K562 (cell line): ENCODE results near the gene ZNF358. TPM values are rescaled to one million over a fixed set of nuclear protein-coding genes. Genes with fewer than 3 reads are reported as not detected.

Experiments
- ATAC-seq: fragments of 200-7000 bp; cut with Tn5 transposase; 3 replicates; pipeline ENCODE4 v1.9.1; 2020; ENCODE audit warnings: moderate library complexity
- BruUV-seq: library from RNA; stranded (reverse); fragments of 400-500 nt; replicated peaks from 2 replicates; lab custom pipeline; 2021; lab: Mats Ljungman, UMichigan
- CTCF ChIA-PET: fragments of 300-600 bp; formaldehyde crosslinking; extraction: SDS; loops from one replicate; lab custom pipeline; 2021; ENCODE audit warnings: low intra/inter-chr PET ratio; lab: Yijun Ruan, JAX
- POLR2A ChIA-PET: fragments of 300-600, 350-650 bp; sonication (Branson Sonifier 250); formaldehyde crosslinking; extraction: SDS; loops from one replicate; lab custom pipeline; 2021; ENCODE audit warnings: antibody characterized with exemption, inconsistent platforms; lab: Yijun Ruan, JAX
- DNase-seq, 4 experiments: peaks; one replicate each; pipeline versions ENCODE4 v3.0.0 to v3.0.0-alpha.2; 2011 to 2018; ENCODE audit warnings: low spot score in 3 of 4, mixed read lengths in 3 of 4; ENCODE audit errors: extremely low read depth in 1 of 4
- FAIRE-seq: peaks from 2 replicates; lab custom pipeline; 2011; peaks lifted over from hg19 to GRCh38; lab: Jason Lieb, UNC
- H2AFZ ChIP-seq: 2 replicates; pipeline ENCODE4 v1.6.0; 2011; ENCODE audit warnings: low read depth, low read length, control low read depth, inconsistent platforms
- H3K27ac ChIP-seq: fragments of 200-600 bp; 3 replicates; pipeline ENCODE4 v1.8.0; 2011; ENCODE audit warnings: low read depth, mild to moderate bottlenecking, control low read depth, inconsistent platforms, low read length, moderate library complexity, mixed read lengths; ENCODE audit errors: extremely low read depth
- H3K27me3 ChIP-seq, 2 experiments: fragments of 300-600 bp in 1 of 2; 2 replicates in 1 of 2; 3 replicates in 1 of 2; pipeline versions ENCODE4 v1.6.0 to v1.8.0; 2011; ENCODE audit warnings: inconsistent platforms in 2 of 2, low read length in 2 of 2, mild to moderate bottlenecking in 1 of 2, mixed read lengths in 1 of 2, moderate library complexity in 1 of 2; ENCODE audit not compliant: control insufficient read depth in 2 of 2, insufficient read depth in 2 of 2
- H3K36me3 ChIP-seq: fragments of 300-600 bp; 3 replicates; pipeline ENCODE4 v1.8.0; 2011; ENCODE audit warnings: mild to moderate bottlenecking, low read length, inconsistent platforms; ENCODE audit not compliant: control insufficient read depth, insufficient read depth
- H3K4me1 ChIP-seq, 2 experiments: fragments of 200-600 bp in 1 of 2; replicated peaks in 1 of 2; 2 replicates in 1 of 2; 3 replicates in 1 of 2; pipeline versions ENCODE4 v1.5.1 to v1.8.0; 2011; ENCODE audit warnings: inconsistent platforms in 2 of 2, low read length in 2 of 2, mild to moderate bottlenecking in 1 of 2, mixed read lengths in 1 of 2, moderate library complexity in 1 of 2; ENCODE audit not compliant: control insufficient read depth in 2 of 2, insufficient read depth in 2 of 2
- H3K4me2 ChIP-seq: 2 replicates; pipeline ENCODE4 v1.6.1; 2011; ENCODE audit warnings: low read length, control low read depth, inconsistent platforms, mixed read lengths; ENCODE audit not compliant: insufficient read depth
- H3K4me3 ChIP-seq: fragments of 200-600 bp; sonication (generic), shearing (Covaris generic); 2 replicates; pipeline ENCODE4 v1.5.1; 2016; ENCODE audit warnings: control low read depth, inconsistent platforms
- H3K79me2 ChIP-seq: fragments of 200-600 bp; 3 replicates; pipeline ENCODE4 v1.8.0; 2011; ENCODE audit warnings: low read length, inconsistent platforms; ENCODE audit not compliant: control insufficient read depth, insufficient read depth
- H3K9ac ChIP-seq, 2 experiments: 2 replicates each; pipeline versions ENCODE4 v1.6.0 to v1.6.1; 2011; ENCODE audit warnings: low read depth in 2 of 2, low read length in 2 of 2, control low read depth in 1 of 2, inconsistent platforms in 1 of 2, mild to moderate bottlenecking in 1 of 2, mixed read lengths in 1 of 2; ENCODE audit not compliant: insufficient read depth in 1 of 2
- H3K9me1 ChIP-seq: one replicate; pipeline ENCODE4 v1.6.0; 2011; ENCODE audit warnings: inconsistent platforms, mild to moderate bottlenecking, low read length, moderate library complexity; ENCODE audit not compliant: control insufficient read depth, insufficient read depth
- H3K9me3 ChIP-seq: replicated peaks from 2 replicates; pipeline ENCODE4 v1.5.1; 2011; ENCODE audit warnings: low read depth, low read length, inconsistent platforms; ENCODE audit not compliant: control insufficient read depth, insufficient read depth
- H4K20me1 ChIP-seq: replicated peaks from 2 replicates; pipeline ENCODE4 v1.6.1; 2011; ENCODE audit warnings: low read length, inconsistent platforms, mixed read lengths; ENCODE audit not compliant: control insufficient read depth, insufficient read depth
- ATF3 ChIP-seq, 2 experiments: fragments of 450-650 bp in 1 of 2; sonication (generic) in 1 of 2; formaldehyde crosslinking in 1 of 2; IDR thresholded peaks in 1 of 2; conservative IDR thresholded peaks in 1 of 2; 2 replicates each; pipeline versions ENCODE4 v1.6.1 to v1.8.1; 2016 to 2023; ENCODE audit warnings: mild to moderate bottlenecking in 2 of 2, moderate library complexity in 2 of 2, inconsistent platforms in 1 of 2, missing genetic modification reagents in 1 of 2
- CREB1 ChIP-seq, 2 experiments: sonication (generic) in 1 of 2; formaldehyde crosslinking in 1 of 2; IDR thresholded peaks; 2 replicates each; pipeline versions ENCODE4 v1.6.1 to v1.8.0; 2012 to 2022; ENCODE audit warnings: inconsistent platforms in 1 of 2, mild to moderate bottlenecking in 1 of 2, missing genetic modification reagents in 1 of 2, moderate library complexity in 1 of 2
- DPF2 ChIP-seq: fragments of 450-650 bp; IDR thresholded peaks from 2 replicates; pipeline ENCODE4 v1.6.1; 2016
- ELF2 ChIP-seq: fragments of 250-450 bp; sonication (Bioruptor Pico); IDR thresholded peaks from 2 replicates; pipeline ENCODE4 v1.5.0; 2021; ENCODE audit warnings: mild to moderate bottlenecking
- EP400 ChIP-seq: fragments of 450-650 bp; IDR thresholded peaks from 2 replicates; pipeline ENCODE4 v1.6.1; 2017; ENCODE audit warnings: antibody characterized with exemption, mild to moderate bottlenecking, moderate library complexity
- KDM1A ChIP-seq, 2 experiments: fragments of 450-650 bp; IDR thresholded peaks; 2 replicates each; pipeline ENCODE4 v1.6.1; 2016; ENCODE audit warnings: mild to moderate bottlenecking in 2 of 2
- NFXL1 ChIP-seq: fragments of 450-650 bp; formaldehyde crosslinking; IDR thresholded peaks from 2 replicates; pipeline ENCODE4 v1.4.0; 2021; ENCODE audit warnings: mild to moderate bottlenecking
- NKRF ChIP-seq: fragments of 450-650 bp; IDR thresholded peaks from 2 replicates; pipeline ENCODE4 v1.6.1; 2016; ENCODE audit warnings: borderline replicate concordance
- PCBP1 ChIP-seq: fragments of 200-400 bp; formaldehyde crosslinking; IDR thresholded peaks from 2 replicates; pipeline ENCODE4 v1.6.1; 2018; ENCODE audit warnings: mild to moderate bottlenecking, low read depth, low read length; ENCODE audit not compliant: poor library complexity, severe bottlenecking
- POLR2A ChIP-seq: fragments of 450-650 bp; conservative IDR thresholded peaks from 2 replicates; pipeline ENCODE4 v1.6.1; 2016
- SMARCA5 ChIP-seq: fragments of 450-650 bp; IDR thresholded peaks from 2 replicates; pipeline ENCODE4 v1.6.1; 2016
- WHSC1 ChIP-seq: IDR thresholded peaks from one replicate; pipeline ENCODE4 v1.6.1; 2012; ENCODE audit warnings: low read length, control low read depth, inconsistent platforms
- ZBTB34 ChIP-seq: fragments of 250-450 bp; sonication (Bioruptor Pico); IDR thresholded peaks from 2 replicates; pipeline ENCODE4 v1.8.0; 2021; ENCODE audit warnings: mild to moderate bottlenecking, moderate library complexity
- ZBTB7A ChIP-seq: IDR thresholded peaks from 2 replicates; pipeline ENCODE4 v1.6.1; 2011; ENCODE audit warnings: low read depth, mild to moderate bottlenecking, low read length, moderate library complexity, borderline replicate concordance; ENCODE audit not compliant: control insufficient read depth
- ZNF282 ChIP-seq: sonication (generic); formaldehyde crosslinking; IDR thresholded peaks from 2 replicates; pipeline ENCODE4 v1.8.1; 2023; ENCODE audit warnings: missing genetic modification reagents
- WGBS: fragments of 100-300 bp; shearing (Covaris generic); methylation state at CpG from one replicate; pipeline ENCODE4 v1.1.6; 2016; ENCODE audit warnings: low coverage, mixed read lengths; ENCODE audit not compliant: insufficient coverage; ENCODE audit errors: missing lambda C conversion rate; 5-methylcytosine and 5-hydroxymethylcytosine counted together
- in situ Hi-C: fragments of 300-500 bp; cut with MboI; formaldehyde crosslinking; loops from 4 replicates; pipeline ENCODE4 v1.15.0; 2018; ENCODE audit warnings: inconsistent platforms, mixed read lengths
- intact Hi-C: fragments of 100-400 bp; cut with micrococcal nuclease; formaldehyde crosslinking; loops from 2 replicates; pipeline ENCODE4 v1.14.2; 2022
- polyA plus RNA-seq, 8 experiments: library from polyadenylated mRNA; depleted of rRNA in 4 of 8; stranded (reverse) in 5 of 8; unstranded in 3 of 8; fragments of >200 nt; fragmentation: Nextera tagmentation in 2 of 8; fragmentation: Illumina TruSeq in 1 of 8; extraction: Ambion mirVana in 2 of 8; extraction: Trizol in 1 of 8; gene quantifications; 2 replicates each; pipeline versions ENCODE4 v1.2.1 to v1.2.3, GENCODE V29; 2011 to 2014; ENCODE audit warnings: inconsistent platforms in 1 of 8, missing spikeins in 1 of 8
- total RNA-seq, 7 experiments: library from RNA; depleted of rRNA in 6 of 7; stranded (reverse); fragments of >200 nt in 6 of 7; fragmentation: Illumina TruSeq in 2 of 7; extraction: Trizol in 2 of 7; gene quantifications; 2 replicates each; pipeline versions ENCODE4 v1.2.1 to v1.2.3, GENCODE V29; 2011 to 2021; ENCODE audit warnings: low replicate concordance in 1 of 7

The ZNF358 gene
- total and polyA plus RNA-seq, 9 of the 15 experiments (the other 6 are each of a cell fraction or from before 2014, with no cell fraction given), result 0.04 to 17.2 (median 4.9) TPM

- ATAC-seq (no peak), FAIRE-seq (no peak), DNase-seq (peak in 1 of 4 experiments; percentile 30)
- ChIA-PET CTCF (interaction anchor here (0.5 to 0.6 kb wide), 2 partner anchors 46 to 314 kb away, joined by 3 to 4 read pairs; no protein-coding TSS in a partner anchor), POLR2A (interaction anchor here (0.6 to 1.8 kb wide), 4 partner anchors 13 to 98 kb away, joined by 3 to 9 read pairs (median 3); partner anchors contain the start of genes MCOLN1, PCP2 and ZNF358)
- H3K36me3 ChIP-seq, result peaks cover 11% of the 10 kb centered on the region; the same call in 1 of the 3 replicates
- 23% methylated on average over 23 of the region's 30 CpGs for WGBS
- in situ Hi-C loops, result no loop called here
- peak overlapping the region; percentile 70 to 96; a peak in 3 of 4 replicates for H3K9ac ChIP-seq
- peak; percentile 1; the same call in 1 of the 2 replicates for TF ChIP-seq NKRF
- TF ChIP-seq ATF3 (IDR thresholded peaks at IDR 0.05), result no peak
- TF ChIP-seq ATF3 (CRISPR knock-in tag; conservative IDR thresholded peaks at IDR 0.05), result no peak
- no peak for TF ChIP-seq EP400
- TF ChIP-seq PCBP1, result no peak
- TF ChIP-seq SMARCA5, result peak; percentile 10; the same call in 1 of the 2 replicates
- TF ChIP-seq ELF2 (CRISPR knock-in tag), result 0 out of 2 replicates have a peak, but pooled peaks have one; percentile 3
- no peak for TF ChIP-seq DPF2
- 0 out of 4 replicates have a peak, but pooled peaks of 1 of the 2 experiments have one; percentile 0 for TF ChIP-seq KDM1A (IDR thresholded peaks at IDR 0.05)
- 0 out of 2 replicates have a peak, but pooled peaks have one; percentile 66 for TF ChIP-seq ZNF282 (CRISPR knock-in tag)
- no peak for TF ChIP-seq WHSC1
- no peak for TF ChIP-seq CREB1 (IDR thresholded peaks at IDR 0.05)
- TF ChIP-seq CREB1 (CRISPR knock-in tag; IDR thresholded peaks at IDR 0.05), result no peak
- no peak for TF ChIP-seq NFXL1 (CRISPR knock-in tag)
- TF ChIP-seq ZBTB7A, result peak; percentile 49; the same call in 1 of the 2 replicates
- no peak for TF ChIP-seq ZBTB34
- TF ChIP-seq POLR2A, result no peak
- peaks cover 10 to 49% of the 10 kb centered on the region in 2 experiments for H3K4me1 ChIP-seq
- H3K79me2 ChIP-seq, result no peaks in the 10 kb centered on the region; the same call in 2 of the 3 replicates
- H3K27me3 ChIP-seq, result no peaks in the 10 kb centered on the region
- H2AFZ ChIP-seq, result peak overlapping the region; percentile 100
- H3K9me3 ChIP-seq, result no peaks in the 10 kb centered on the region
- no peaks in the 10 kb centered on the region for H4K20me1 ChIP-seq
- H3K9me1 ChIP-seq, result no peaks in the 10 kb centered on the region
- no TSS peak for BruUV-seq
- intact Hi-C loops, result no loop called here
- no peak overlapping the region for H3K27ac ChIP-seq
- H3K4me2 ChIP-seq, result peak overlapping the region; percentile 98
- peak overlapping the region; percentile 81 for H3K4me3 ChIP-seq
Measured at GRCh38 chr19:7535998-7536695, 20.2 kb downstream of the ZNF358 start.
